ENCODE data around the gene LAMA5.

LAMA5 gene

GRCh38 chr20:62302341-62303061 lies 64.6 kb downstream of the LAMA5 start, which contains the start of gene ADRM1:
Gene ADRM1, plus strand, starts transcription at chr20:62302997. Its CDS starts 572 bp downstream, at chr20:62303569.
- peak; percentile 88 for TF ChIP-seq CTCF (IDR thresholded peaks at IDR 0.05; ENCODE audit: control insufficient read depth, extremely low read depth, insufficient read depth)
- DNase-seq (ENCODE audit: low read depth), result peak; percentile 82
- peak within 1 kb of the TSS; percentile 94 for H3K4me3 ChIP-seq (ENCODE audit: low read depth, low read length)

- peak; percentile 87 for DNase-seq (ENCODE audit: low read depth)
- peak overlapping the region; percentile 80 for H3K4me3 ChIP-seq (ENCODE audit: low read depth, low read length)
- peak; percentile 91 for TF ChIP-seq CTCF (IDR thresholded peaks at IDR 0.05; ENCODE audit: control insufficient read depth, extremely low read depth, insufficient read depth)
Measured at GRCh38 chr20:62301773-62302340, 65.3 kb downstream of the LAMA5 start.

GRCh38 chr20:62301111-62301668 lies 65.9 kb downstream of the LAMA5 start:
- TF ChIP-seq CTCF (IDR thresholded peaks at IDR 0.05; ENCODE audit: control insufficient read depth, extremely low read depth, insufficient read depth), result no peak
- DNase-seq (ENCODE audit: low read depth), result no peak

GRCh38 chr20:62300319-62300718 lies 66.8 kb downstream of the LAMA5 start:
- no peak for DNase-seq (ENCODE audit: low read depth)
- TF ChIP-seq CTCF (IDR thresholded peaks at IDR 0.05; ENCODE audit: control insufficient read depth, extremely low read depth, insufficient read depth), result no peak
- no peak overlapping the region for H3K4me3 ChIP-seq (ENCODE audit: low read depth, low read length)

More at GRCh38 chr20:62301111-62301668, 65.9 kb downstream of the LAMA5 start:
- no peak overlapping the region for H3K4me3 ChIP-seq (ENCODE audit: low read depth, low read length)

GRCh38 chr20:62299666-62300236 lies 67.4 kb downstream of the LAMA5 start:
- TF ChIP-seq CTCF (IDR thresholded peaks at IDR 0.05; ENCODE audit: control insufficient read depth, extremely low read depth, insufficient read depth), result no peak
- no peak for DNase-seq (ENCODE audit: low read depth)
- no peak overlapping the region for H3K4me3 ChIP-seq (ENCODE audit: low read depth, low read length)

GRCh38 chr20:62298577-62299249 lies 68.4 kb downstream of the LAMA5 start:
- no peak for DNase-seq (ENCODE audit: low read depth)
- TF ChIP-seq CTCF (IDR thresholded peaks at IDR 0.05; ENCODE audit: control insufficient read depth, extremely low read depth, insufficient read depth), result no peak
- H3K4me3 ChIP-seq (ENCODE audit: low read depth, low read length), result no peak overlapping the region

Data from LNCaP clone FGC (cell line).